Measurements from ENCODE around the gene PA2G4.

- TF ChIP-seq CTCF (conservative IDR thresholded peaks at IDR 0.05 in 1 of 2, IDR thresholded peaks at IDR 0.05 in 1 of 2; ENCODE audit: low read depth in 1 of 2, low read length in 2 of 2): no peak
- TF ChIP-seq EZH2 (IDR thresholded peaks at IDR 0.05; ENCODE audit: low read length, missing control alignments): no peak
These were observed 24.4 kb upstream of the PA2G4 start, which contains the start of gene ERBB3 for GRCh38 chr12:56079723-56080555.
